Germinal center (tissue), 1 donor: Measurements from ENCODE around the gene ACACA.

Source experiments
- DNase-seq: peaks from one replicate; pipeline ENCODE4 v3.0.0; 2012; ENCODE audit warnings: mixed read lengths, low spot score

Gene ACACA

GRCh38 chr17:37130984-37131446 is 275.6 kb downstream of the ACACA start:
- DNase-seq: no peak

- no peak for DNase-seq
Observed at GRCh38 chr17:37124821-37125173, 281.8 kb downstream of the ACACA start.

GRCh38 chr17:37123941-37124820 is 282.5 kb downstream of the ACACA start:
- DNase-seq: no peak

GRCh38 chr17:37123386-37123785 is 283.2 kb downstream of the ACACA start:
- DNase-seq: no peak

GRCh38 chr17:37121616-37122015 is 285.0 kb downstream of the ACACA start:
- no peak for DNase-seq

- DNase-seq: no peak
Observed at GRCh38 chr17:37118366-37119137, 288.1 kb downstream of the ACACA start.

- no peak for DNase-seq
Observed at GRCh38 chr17:37117373-37118142, 289.1 kb downstream of the ACACA start.

- no peak for DNase-seq
Observed at GRCh38 chr17:37116671-37117185, 289.9 kb downstream of the ACACA start.

GRCh38 chr17:37111329-37111728 is 295.3 kb downstream of the ACACA start:
- no peak for DNase-seq

- no peak for DNase-seq
Observed at GRCh38 chr17:37110746-37111145, 295.9 kb downstream of the ACACA start.

- DNase-seq: no peak
Observed at GRCh38 chr17:37109731-37110710, 296.6 kb downstream of the ACACA start.

- DNase-seq: no peak
Observed at GRCh38 chr17:37109106-37109505, 297.5 kb downstream of the ACACA start.

- DNase-seq: no peak
Observed at GRCh38 chr17:37107406-37108083, 299.1 kb downstream of the ACACA start.

GRCh38 chr17:37106049-37106448 is 300.6 kb downstream of the ACACA start:
- DNase-seq: no peak

- DNase-seq: no peak
Observed at GRCh38 chr17:37103231-37103630, 303.4 kb downstream of the ACACA start.

GRCh38 chr17:37101306-37101705 is 305.3 kb downstream of the ACACA start:
- no peak for DNase-seq

GRCh38 chr17:37100231-37100630 is 306.4 kb downstream of the ACACA start:
- no peak for DNase-seq

GRCh38 chr17:37098910-37099664 is 307.5 kb downstream of the ACACA start:
- DNase-seq: no peak

GRCh38 chr17:37098152-37098551 is 308.5 kb downstream of the ACACA start:
- no peak for DNase-seq

- DNase-seq: no peak
Observed at GRCh38 chr17:37097154-37097553, 309.5 kb downstream of the ACACA start.
